ENCODE results near the gene CEP131. TPM values are rescaled to one million over a fixed set of nuclear protein-coding genes. Genes with fewer than 3 reads are reported as not detected.

CEP131 gene
- polyA plus RNA-seq, 2 of the 4 experiments (the other 2 are of a cell fraction): 3.3 to 11.5 TPM

GRCh38 chr17:81223762-81224130, 981 bp upstream of the CEP131 start:
- no peak for TF ChIP-seq TFCP2L1 (CRISPR knock-in tag; IDR thresholded peaks at IDR 0.05)
- TF ChIP-seq KDM1A (IDR thresholded peaks at IDR 0.05; ENCODE audit: low read depth): no peak
- TF ChIP-seq KDM5A (IDR thresholded peaks at IDR 0.05): no peak
- no peak for TF ChIP-seq NR3C1 (IDR thresholded peaks at IDR 0.05)
- TF ChIP-seq GATA3 (IDR thresholded peaks at IDR 0.05; ENCODE audit: borderline replicate concordance): no peak
- TF ChIP-seq CBX2 (IDR thresholded peaks at IDR 0.05; ENCODE audit: borderline replicate concordance, low read depth): no peak
- no peak for TF ChIP-seq HES2 (IDR thresholded peaks at IDR 0.05)
- TF ChIP-seq CBX8 (IDR thresholded peaks at IDR 0.05): no peak
- WGBS (ENCODE audit: missing lambda C conversion rate): 98% methylated on average over 11 of the region's 11 CpGs
- DNase-seq (ENCODE audit: low read depth in 1 of 2, low spot score in 1 of 2) (no peak), FAIRE-seq (no peak), ATAC-seq (no peak)
- POLR2A ChIA-PET: no interaction called here
- Histone ChIP-seq H3K4me3 (peak overlapping the region; percentile 33; the same call in 2 of the 3 replicates), H3K4me1 (peaks cover 9% of the 10 kb centered on the region), H3K27ac (peak overlapping the region; percentile 59 to 86), H3K4me2 (peak overlapping the region; percentile 76), H3K9me3 (peaks cover 8% of the 10 kb centered on the region; the same call in 2 of the 3 replicates)
- CTCF ChIA-PET: no interaction called here

GRCh38 chr17:81222620-81222905, 202 bp downstream of the CEP131 start:
- H3K4me2 ChIP-seq: peak overlapping the region; percentile 98
- WGBS (ENCODE audit: missing lambda C conversion rate): no CpG with 5 or more reads among the region's 30 CpGs
- ATAC-seq: peak in 1 of 2 experiments; percentile 2; a peak in 2 of 6 replicates
- peaks cover 9% of the 10 kb centered on the region for H3K4me1 ChIP-seq
- peak overlapping the region; percentile 79 for H3K4me3 ChIP-seq
- POLR2A ChIA-PET: interaction anchor here (1.0 to 1.2 kb wide), 6 partner anchors 16 to 190 kb away, joined by 3 to 23 read pairs (median 4); partner anchors contain the start of genes BAHCC1, BAIAP2, NDUFAF8 and TEPSIN
- TF ChIP-seq SREBF2 (IDR thresholded peaks at IDR 0.05): no peak
- TF ChIP-seq PHF8 (IDR thresholded peaks at IDR 0.05; ENCODE audit: borderline replicate concordance, low read depth): peak; percentile 79; the same call in 1 of the 2 replicates
- no peak for FAIRE-seq
- H3K9me3 ChIP-seq: peaks cover 8% of the 10 kb centered on the region; the same call in 2 of the 3 replicates
- CTCF ChIA-PET: interaction anchor here (0.7 to 2.5 kb wide), 4 partner anchors 12 to 80 kb away, joined by 3 to 11 read pairs (median 3); no protein-coding TSS in a partner anchor
- DNase-seq (ENCODE audit: low read depth in 1 of 2, low spot score in 1 of 2): no peak
- H3K27ac ChIP-seq: peak overlapping the region; percentile 70 to 88

GRCh38 chr17:81221842-81222619, 734 bp downstream of the CEP131 start:
- DNase-seq (ENCODE audit: low read depth in 1 of 2, low spot score in 1 of 2) (no peak), FAIRE-seq (no peak), ATAC-seq (peak; percentile 13 to 38; a peak in 5 of 6 replicates)
- Histone ChIP-seq H3K27ac (peak overlapping the region; percentile 70 to 88), H3K4me1 (peaks cover 9% of the 10 kb centered on the region), H3K9me3 (peaks cover 4% of the 10 kb centered on the region; the same call in 2 of the 3 replicates), H3K4me3 (peak overlapping the region; percentile 79), H3K4me2 (peak overlapping the region; percentile 98)
- TF ChIP-seq FOSB (CRISPR knock-in tag; IDR thresholded peaks at IDR 0.05) (no peak), RAD21 (conservative IDR thresholded peaks at IDR 0.05 in 1 of 2, IDR thresholded peaks at IDR 0.05 in 1 of 2) (no peak), KDM5A (IDR thresholded peaks at IDR 0.05) (no peak), EP300 (IDR thresholded peaks at IDR 0.05) (no peak), KDM1A (IDR thresholded peaks at IDR 0.05; ENCODE audit: low read depth) (no peak)
- ChIA-PET CTCF (interaction anchor here (1.0 to 4.4 kb wide), 6 partner anchors 9 to 79 kb away, joined by 3 to 19 read pairs (median 7); no protein-coding TSS in a partner anchor), POLR2A (interaction anchor here (1.0 to 1.2 kb wide), 5 partner anchors 17 to 186 kb away, joined by 3 to 23 read pairs (median 4); partner anchors contain the start of genes BAHCC1, BAIAP2, NDUFAF8 and TEPSIN)
- 46% methylated on average over 22 of the region's 24 CpGs for WGBS (ENCODE audit: missing lambda C conversion rate)

- H3K4me3 ChIP-seq: no peak overlapping the region
- H3K4me2 ChIP-seq: peak overlapping the region; percentile 98; the same call in 2 of the 3 replicates
- ATAC-seq (no peak), DNase-seq (ENCODE audit: low read depth in 1 of 2, low spot score in 1 of 2) (no peak), FAIRE-seq (no peak)
- H3K9me3 ChIP-seq: no peaks in the 10 kb centered on the region
- no peak overlapping the region for H3K27ac ChIP-seq
- H3K4me1 ChIP-seq: peaks cover 9% of the 10 kb centered on the region
- ChIA-PET CTCF (interaction anchor here (1.0 to 4.4 kb wide), 7 partner anchors 10 to 79 kb away, joined by 3 to 19 read pairs (median 4); no protein-coding TSS in a partner anchor), POLR2A (interaction anchor here (0.9 kb wide), 1 partner anchor 17 kb away, joined by 3 read pairs; the partner anchor contains the start of genes NDUFAF8 and TEPSIN)
- WGBS (ENCODE audit: missing lambda C conversion rate): 85% methylated on average over 11 of the region's 11 CpGs
- TF ChIP-seq CEBPB (IDR thresholded peaks at IDR 0.05) (no peak), HEYL (CRISPR knock-in tag; IDR thresholded peaks at IDR 0.05) (no peak), HMGXB4 (CRISPR knock-in tag; IDR thresholded peaks at IDR 0.05; ENCODE audit: borderline replicate concordance) (no peak), NR3C1 (IDR thresholded peaks at IDR 0.05) (no peak), NFE2L2 (conservative IDR thresholded peaks at IDR 0.05; ENCODE audit: low read length) (no peak), GATA3 (IDR thresholded peaks at IDR 0.05; ENCODE audit: borderline replicate concordance) (no peak), CHD4 (IDR thresholded peaks at IDR 0.05; ENCODE audit: borderline replicate concordance) (no peak), TFCP2L1 (CRISPR knock-in tag; IDR thresholded peaks at IDR 0.05) (no peak), CHD2 (IDR thresholded peaks at IDR 0.05; ENCODE audit: low read length, partially characterized antibody) (no peak), JUNB (IDR thresholded peaks at IDR 0.05) (no peak), HOXA7 (CRISPR knock-in tag; IDR thresholded peaks at IDR 0.05) (no peak), EP300 (IDR thresholded peaks at IDR 0.05) (no peak), FOSB (CRISPR knock-in tag; IDR thresholded peaks at IDR 0.05) (no peak), FOXS1 (CRISPR knock-in tag; IDR thresholded peaks at IDR 0.05) (no peak), CTCF (IDR thresholded peaks at IDR 0.05) (no peak), POLR2A (IDR thresholded peaks at IDR 0.05; ENCODE audit: low read length) (no peak), HOXB5 (CRISPR knock-in tag; IDR thresholded peaks at IDR 0.05) (no peak)
Observed at GRCh38 chr17:81221371-81221841, 1.4 kb downstream of the CEP131 start.

Measured in A549 (cell line).